ENCODE data around the gene ARHGAP26.

Gene ARHGAP26

DNA sequence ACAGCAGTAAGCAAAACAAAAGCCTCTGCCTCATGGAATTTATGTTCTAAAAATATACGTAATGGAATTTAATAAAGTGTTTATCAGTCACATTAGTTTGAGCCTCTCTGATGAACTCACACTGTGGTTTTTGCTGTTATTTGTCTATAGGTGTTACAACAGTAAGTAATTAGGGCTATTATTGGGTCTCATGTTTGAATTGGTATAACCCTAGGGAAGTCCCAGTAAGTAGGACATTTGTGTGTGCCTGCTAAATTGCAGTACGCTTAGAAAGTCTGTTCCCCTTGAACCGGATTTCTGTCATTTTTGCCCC, 435.7 kb downstream of the ARHGAP26 start:
- peaks cover 41% of the 10 kb centered on the region for H3K4me1 ChIP-seq (ENCODE audit: control insufficient read depth, insufficient read depth, low read length, unreplicated experiment)
- H3K4me3 ChIP-seq (ENCODE audit: low read depth, low read length), result no peak overlapping the region
- H3K79me2 ChIP-seq (ENCODE audit: control insufficient read depth, insufficient read depth, low read length, unreplicated experiment), result no peaks in the 10 kb centered on the region

DNA sequence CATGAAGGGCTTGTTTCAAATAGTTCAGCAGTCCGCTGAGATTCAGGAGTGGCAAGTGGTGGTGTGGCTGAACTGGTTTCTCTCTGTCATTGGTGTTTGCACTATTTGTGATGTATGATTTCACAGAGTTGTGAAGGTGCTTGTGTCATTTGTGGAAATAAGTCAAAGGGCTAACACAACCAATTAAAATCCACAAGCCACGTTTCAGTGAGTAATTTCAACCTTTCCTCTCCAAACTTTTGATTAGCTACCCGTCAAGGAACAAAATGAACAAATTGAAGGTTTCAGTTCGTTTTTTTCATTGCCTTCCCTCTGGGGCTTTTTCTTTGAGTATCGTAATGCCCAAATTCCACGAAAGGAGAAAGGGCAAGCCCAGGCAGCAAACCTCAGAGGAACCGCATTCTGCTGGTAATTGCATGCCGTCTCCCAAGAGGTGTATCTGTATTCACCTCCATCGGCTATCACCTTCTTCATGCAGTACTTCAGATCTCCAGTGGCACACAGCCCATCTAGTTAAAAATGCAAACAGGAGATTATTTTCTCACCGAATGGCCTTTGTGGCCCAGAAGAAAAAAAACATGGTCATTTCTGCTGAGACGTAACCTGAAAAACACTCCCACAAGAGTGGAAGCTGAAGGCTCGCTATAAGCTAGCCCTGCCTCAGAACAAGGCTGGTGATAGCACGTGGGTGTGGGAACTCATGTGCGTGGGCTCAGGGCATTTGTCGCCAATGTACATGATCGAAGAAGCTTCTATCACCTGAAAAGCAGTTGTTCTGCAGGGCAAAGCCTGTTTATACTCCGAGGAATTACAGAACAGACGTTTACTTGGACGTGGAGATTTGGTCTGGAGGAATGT, 436.2 kb downstream of the ARHGAP26 start:
- no peak overlapping the region for H2AFZ ChIP-seq (ENCODE audit: low read length, unreplicated experiment)
- no peaks in the 10 kb centered on the region for H3K27me3 ChIP-seq (ENCODE audit: insufficient read depth, low read length)
- H3K4me1 ChIP-seq (ENCODE audit: control insufficient read depth, insufficient read depth, low read length, unreplicated experiment), result peaks cover 36% of the 10 kb centered on the region
- no peak overlapping the region for H3K4me3 ChIP-seq (ENCODE audit: low read depth, low read length)
- H3K79me2 ChIP-seq (ENCODE audit: control insufficient read depth, insufficient read depth, low read length, unreplicated experiment), result no peaks in the 10 kb centered on the region
- H3K36me3 ChIP-seq (ENCODE audit: insufficient read depth, low read length), result no peaks in the 10 kb centered on the region
- peak overlapping the region; percentile 82; the same call in 1 of the 2 replicates for H3K27ac ChIP-seq (ENCODE audit: low read depth, low read length)

More for the DNA sequence above, 435.7 kb downstream of the ARHGAP26 start:
- Histone ChIP-seq H3K27ac (ENCODE audit: low read depth, low read length) (peak overlapping the region; percentile 82), H3K36me3 (ENCODE audit: insufficient read depth, low read length) (no peaks in the 10 kb centered on the region), H2AFZ (ENCODE audit: low read length, unreplicated experiment) (peak overlapping the region; percentile 26), H3K27me3 (ENCODE audit: insufficient read depth, low read length) (no peaks in the 10 kb centered on the region)

DNA sequence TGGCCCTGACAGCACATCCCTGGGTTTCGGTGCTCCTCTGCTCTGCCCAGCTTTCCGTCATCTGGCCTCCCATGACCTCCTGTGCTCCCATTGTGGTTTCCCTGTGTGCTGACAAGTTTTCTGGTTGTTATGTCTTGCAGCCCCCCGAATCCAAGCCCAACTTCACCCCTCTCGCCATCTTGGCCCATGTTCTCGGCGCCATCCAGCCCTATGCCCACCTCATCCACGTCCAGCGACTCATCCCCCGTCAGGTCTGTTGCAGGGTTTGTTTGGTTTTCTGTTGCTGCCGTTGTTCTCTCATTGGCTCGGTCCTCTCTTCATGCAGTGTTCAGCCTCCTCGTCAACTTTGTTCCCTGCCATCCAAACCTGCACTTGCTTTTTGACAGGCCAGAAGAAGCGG, 436.9 kb downstream of the ARHGAP26 start:
- no peak overlapping the region for H3K27ac ChIP-seq (ENCODE audit: low read depth, low read length)
- H3K4me1 ChIP-seq (ENCODE audit: control insufficient read depth, insufficient read depth, low read length, unreplicated experiment), result peaks cover 34% of the 10 kb centered on the region
- no peak overlapping the region for H3K4me3 ChIP-seq (ENCODE audit: low read depth, low read length)
- H3K27me3 ChIP-seq (ENCODE audit: insufficient read depth, low read length), result no peaks in the 10 kb centered on the region
- no peak overlapping the region for H2AFZ ChIP-seq (ENCODE audit: low read length, unreplicated experiment)
- H3K36me3 ChIP-seq (ENCODE audit: insufficient read depth, low read length), result no peaks in the 10 kb centered on the region
- no peaks in the 10 kb centered on the region for H3K79me2 ChIP-seq (ENCODE audit: control insufficient read depth, insufficient read depth, low read length, unreplicated experiment)

DNA sequence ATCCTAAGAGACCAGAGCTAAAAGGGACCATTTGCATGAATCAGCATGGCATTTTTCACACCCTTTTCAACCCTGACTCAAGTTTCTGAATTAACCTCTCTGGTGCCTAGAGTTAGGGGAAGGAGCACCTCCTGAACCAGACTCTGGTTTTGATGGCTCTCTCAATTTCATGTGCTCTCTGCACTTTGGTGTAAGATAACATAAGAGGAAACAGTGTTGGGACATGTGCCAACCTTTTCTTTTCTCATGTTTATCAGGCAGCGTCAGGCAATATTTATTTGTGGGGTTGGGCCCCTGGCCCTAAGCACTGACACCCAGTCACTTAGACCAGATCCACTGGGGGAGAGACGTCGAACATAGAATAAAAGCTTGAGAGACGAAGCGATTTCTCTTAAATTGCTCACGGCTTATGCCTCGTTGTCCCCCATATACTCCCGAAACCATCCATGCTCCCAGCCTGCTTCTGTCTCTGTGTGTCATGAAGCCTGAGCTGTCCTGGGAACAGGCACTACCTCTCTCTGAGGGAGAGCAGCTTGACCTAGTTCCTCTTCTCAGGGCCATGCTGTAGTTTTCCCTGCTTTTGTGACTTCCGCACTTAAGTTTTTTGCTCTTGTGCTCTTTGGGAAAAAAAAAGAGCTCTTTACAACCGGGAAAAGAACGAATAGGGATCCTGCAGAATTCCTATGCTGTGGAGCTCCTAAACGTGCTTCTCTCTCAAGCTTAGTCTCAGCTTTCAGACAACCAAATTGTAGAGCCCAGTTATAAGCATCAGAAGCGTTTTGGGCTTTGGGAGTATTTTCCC, 437.6 kb downstream of the ARHGAP26 start:
- Histone ChIP-seq H3K27ac (ENCODE audit: low read depth, low read length) (no peak overlapping the region), H2AFZ (ENCODE audit: low read length, unreplicated experiment) (peak overlapping the region; percentile 46), H3K36me3 (ENCODE audit: insufficient read depth, low read length) (no peaks in the 10 kb centered on the region), H3K4me3 (ENCODE audit: low read depth, low read length) (peak overlapping the region; percentile 41), H3K4me1 (ENCODE audit: control insufficient read depth, insufficient read depth, low read length, unreplicated experiment) (peaks cover 34% of the 10 kb centered on the region), H3K27me3 (ENCODE audit: insufficient read depth, low read length) (no peaks in the 10 kb centered on the region), H3K79me2 (ENCODE audit: control insufficient read depth, insufficient read depth, low read length, unreplicated experiment) (no peaks in the 10 kb centered on the region)

DNA sequence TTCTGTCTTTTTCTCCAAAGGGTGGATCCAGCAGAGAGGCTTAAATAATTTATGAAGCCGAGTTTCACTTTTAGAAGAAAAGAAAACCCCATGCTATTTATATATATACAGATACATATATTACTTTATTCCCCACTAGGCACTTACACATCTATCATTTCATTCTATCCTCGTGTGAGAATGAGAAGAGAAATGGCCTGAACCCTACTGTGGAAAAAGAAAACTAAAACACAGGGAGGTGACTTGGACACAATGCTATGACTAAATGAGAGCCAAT, 438.1 kb downstream of the ARHGAP26 start:
- no peaks in the 10 kb centered on the region for H3K79me2 ChIP-seq (ENCODE audit: control insufficient read depth, insufficient read depth, low read length, unreplicated experiment)
- no peak overlapping the region for H3K27ac ChIP-seq (ENCODE audit: low read depth, low read length)
- peak overlapping the region; percentile 41 for H3K4me3 ChIP-seq (ENCODE audit: low read depth, low read length)
- peaks cover 34% of the 10 kb centered on the region for H3K4me1 ChIP-seq (ENCODE audit: control insufficient read depth, insufficient read depth, low read length, unreplicated experiment)
- H2AFZ ChIP-seq (ENCODE audit: low read length, unreplicated experiment), result peak overlapping the region; percentile 62
- no peaks in the 10 kb centered on the region for H3K27me3 ChIP-seq (ENCODE audit: insufficient read depth, low read length)
- no peaks in the 10 kb centered on the region for H3K36me3 ChIP-seq (ENCODE audit: insufficient read depth, low read length)

DNA sequence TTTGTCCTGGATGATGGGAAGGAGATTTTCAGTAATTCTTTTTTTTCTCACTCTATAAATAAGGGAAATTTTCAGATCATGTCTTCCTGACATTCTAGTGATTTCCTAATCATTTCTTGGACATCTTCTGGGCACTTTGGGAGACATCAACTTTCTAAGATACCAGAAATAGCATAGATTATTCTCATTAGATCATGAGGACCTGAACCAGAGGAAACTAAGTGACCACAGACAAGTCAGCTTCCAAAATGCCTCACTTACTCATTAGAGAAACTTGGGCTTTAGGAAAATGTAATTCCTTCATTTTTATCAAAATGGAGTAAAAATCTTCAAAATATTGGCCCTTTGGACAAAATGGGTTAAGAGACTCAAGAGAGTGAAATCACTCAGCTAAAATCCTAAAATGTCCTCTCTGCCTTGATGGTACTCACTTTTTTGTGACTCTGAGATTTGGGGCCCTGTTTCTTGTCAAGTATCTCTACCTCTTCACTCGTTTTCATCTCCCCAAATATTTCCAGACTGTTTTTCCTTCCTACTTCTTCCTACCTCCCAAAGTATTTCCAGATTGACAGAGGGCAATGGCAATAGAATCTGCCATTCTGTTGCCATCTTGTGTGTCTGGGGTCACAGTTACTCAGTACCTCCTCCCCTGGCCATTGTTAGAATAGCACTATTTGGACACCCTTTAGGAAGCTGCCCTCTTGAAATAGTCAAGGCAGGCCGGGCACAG, 438.8 kb downstream of the ARHGAP26 start:
- Histone ChIP-seq H3K4me1 (ENCODE audit: control insufficient read depth, insufficient read depth, low read length, unreplicated experiment) (peaks cover 34% of the 10 kb centered on the region), H3K79me2 (ENCODE audit: control insufficient read depth, insufficient read depth, low read length, unreplicated experiment) (no peaks in the 10 kb centered on the region)

DNA sequence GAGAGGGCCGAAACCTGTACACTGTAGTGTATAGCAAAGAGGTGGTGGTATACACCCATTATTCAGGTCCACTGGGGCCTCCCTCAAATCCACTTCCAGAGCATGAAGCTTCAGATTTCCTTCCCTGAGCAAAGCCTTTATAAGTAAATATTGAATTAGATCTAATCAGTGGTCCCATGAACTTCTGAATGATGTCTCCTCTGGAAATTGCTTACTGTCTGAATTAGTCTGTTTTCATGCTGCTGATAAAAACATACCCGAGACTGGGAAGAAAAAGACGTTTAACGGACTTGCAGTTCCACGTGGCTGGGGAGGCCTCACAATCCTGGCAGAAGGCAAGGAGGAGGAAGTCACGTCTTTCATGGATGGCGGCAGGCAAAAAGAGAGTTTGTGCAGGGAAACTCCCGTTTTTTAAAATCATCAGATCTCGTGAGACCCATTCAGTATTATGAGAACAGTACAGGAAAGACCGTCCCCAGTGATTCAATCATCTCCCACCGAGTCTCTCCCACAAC, 439.8 kb downstream of the ARHGAP26 start:
- no peaks in the 10 kb centered on the region for H3K27me3 ChIP-seq (ENCODE audit: insufficient read depth, low read length)
- H3K4me3 ChIP-seq (ENCODE audit: low read depth, low read length), result no peak overlapping the region
- peaks cover 29% of the 10 kb centered on the region for H3K4me1 ChIP-seq (ENCODE audit: control insufficient read depth, insufficient read depth, low read length, unreplicated experiment)
- no peak overlapping the region for H3K27ac ChIP-seq (ENCODE audit: low read depth, low read length)
- H2AFZ ChIP-seq (ENCODE audit: low read length, unreplicated experiment), result no peak overlapping the region
- no peaks in the 10 kb centered on the region for H3K79me2 ChIP-seq (ENCODE audit: control insufficient read depth, insufficient read depth, low read length, unreplicated experiment)
- H3K36me3 ChIP-seq (ENCODE audit: insufficient read depth, low read length), result no peaks in the 10 kb centered on the region

More for the DNA sequence above, 438.8 kb downstream of the ARHGAP26 start:
- Histone ChIP-seq H3K4me3 (ENCODE audit: low read depth, low read length) (no peak overlapping the region), H3K36me3 (ENCODE audit: insufficient read depth, low read length) (no peaks in the 10 kb centered on the region), H2AFZ (ENCODE audit: low read length, unreplicated experiment) (peak overlapping the region; percentile 62), H3K27ac (ENCODE audit: low read depth, low read length) (no peak overlapping the region), H3K27me3 (ENCODE audit: insufficient read depth, low read length) (no peaks in the 10 kb centered on the region)

DNA sequence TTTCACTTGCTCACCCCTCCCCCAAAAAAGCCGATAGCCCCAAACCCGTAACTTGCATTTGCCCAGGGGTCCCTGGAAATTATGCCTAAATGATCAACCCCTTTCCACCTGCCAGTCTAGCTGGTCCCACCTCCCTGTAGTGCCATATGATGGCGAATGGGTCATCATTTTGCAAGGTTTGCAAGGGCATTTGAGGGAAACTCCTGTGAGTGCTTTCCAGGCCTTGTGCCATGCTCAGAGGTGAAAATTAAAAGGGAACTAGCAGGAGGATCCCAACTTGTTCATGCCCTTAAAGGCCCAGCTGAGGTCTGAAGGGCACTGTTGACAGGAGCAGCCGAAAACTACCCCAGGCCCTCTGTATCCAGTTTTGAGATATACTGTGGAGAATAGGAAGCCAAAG, 440.4 kb downstream of the ARHGAP26 start:
- H3K36me3 ChIP-seq (ENCODE audit: insufficient read depth, low read length), result no peaks in the 10 kb centered on the region
- peaks cover 22% of the 10 kb centered on the region for H3K4me1 ChIP-seq (ENCODE audit: control insufficient read depth, insufficient read depth, low read length, unreplicated experiment)
- no peak overlapping the region for H3K4me3 ChIP-seq (ENCODE audit: low read depth, low read length)
- no peaks in the 10 kb centered on the region for H3K27me3 ChIP-seq (ENCODE audit: insufficient read depth, low read length)
- no peaks in the 10 kb centered on the region for H3K79me2 ChIP-seq (ENCODE audit: control insufficient read depth, insufficient read depth, low read length, unreplicated experiment)
- no peak overlapping the region for H2AFZ ChIP-seq (ENCODE audit: low read length, unreplicated experiment)
- no peak overlapping the region for H3K27ac ChIP-seq (ENCODE audit: low read depth, low read length)

DNA sequence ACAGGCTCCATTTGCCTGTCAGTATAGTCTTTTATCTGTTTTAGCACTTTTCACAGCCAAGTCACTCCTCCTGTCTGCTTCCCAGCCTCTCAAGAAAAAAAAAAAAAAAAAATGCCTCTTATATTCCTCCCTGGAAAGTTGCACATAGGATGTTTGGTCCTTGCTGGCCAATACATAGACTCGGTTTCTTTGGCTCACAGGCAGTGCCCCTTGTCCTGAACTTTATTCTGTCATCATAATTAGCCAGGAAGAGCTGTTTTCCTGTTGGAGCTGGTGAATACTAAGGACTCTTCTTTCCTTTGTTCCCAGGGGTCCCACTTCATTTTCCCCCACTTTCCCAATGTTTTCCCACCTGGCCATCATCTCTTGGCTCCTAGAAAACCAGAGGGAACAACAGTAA, 442.1 kb downstream of the ARHGAP26 start:
- no peak overlapping the region for H3K27ac ChIP-seq (ENCODE audit: low read depth, low read length)
- H2AFZ ChIP-seq (ENCODE audit: low read length, unreplicated experiment), result no peak overlapping the region
- no peaks in the 10 kb centered on the region for H3K36me3 ChIP-seq (ENCODE audit: insufficient read depth, low read length)
- H3K4me3 ChIP-seq (ENCODE audit: low read depth, low read length), result no peak overlapping the region
- H3K4me1 ChIP-seq (ENCODE audit: control insufficient read depth, insufficient read depth, low read length, unreplicated experiment), result peaks cover 23% of the 10 kb centered on the region
- H3K79me2 ChIP-seq (ENCODE audit: control insufficient read depth, insufficient read depth, low read length, unreplicated experiment), result no peaks in the 10 kb centered on the region
- H3K27me3 ChIP-seq (ENCODE audit: insufficient read depth, low read length), result no peaks in the 10 kb centered on the region

DNA sequence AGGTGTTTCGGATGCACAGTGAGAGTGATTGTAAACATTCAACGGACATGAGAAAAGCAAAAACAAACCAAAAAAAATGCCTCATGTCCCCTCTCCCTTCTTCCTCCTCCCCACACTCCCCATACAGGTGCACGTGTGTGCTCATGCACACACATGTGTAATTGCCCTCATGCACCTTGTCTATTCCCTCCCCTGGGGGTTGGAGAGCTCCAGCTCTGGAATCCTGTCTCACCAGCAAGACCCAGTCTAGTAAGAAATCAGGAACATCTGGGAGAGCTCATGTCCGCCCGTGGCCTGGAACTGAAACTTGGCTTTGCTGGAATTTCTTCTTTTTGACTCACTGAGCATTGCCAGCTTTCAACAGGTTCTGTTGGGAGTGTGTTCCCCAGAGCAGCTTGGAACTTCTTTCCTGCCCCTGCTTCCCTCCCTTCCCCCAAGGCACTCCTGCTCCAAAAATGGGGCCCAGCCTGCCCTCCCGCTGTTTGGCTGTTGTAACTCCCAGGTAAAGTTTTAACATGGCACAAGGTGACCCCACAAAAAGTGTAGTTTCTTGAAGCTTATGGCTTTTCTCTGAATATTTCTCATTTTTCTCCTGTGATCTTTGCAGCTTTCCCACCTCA, 443.2 kb downstream of the ARHGAP26 start:
- Histone ChIP-seq H3K36me3 (ENCODE audit: insufficient read depth, low read length) (no peaks in the 10 kb centered on the region), H2AFZ (ENCODE audit: low read length, unreplicated experiment) (no peak overlapping the region)

More for the DNA sequence above, 443.2 kb downstream of the ARHGAP26 start:
- H3K27ac ChIP-seq (ENCODE audit: low read depth, low read length), result no peak overlapping the region
- no peak overlapping the region for H3K4me3 ChIP-seq (ENCODE audit: low read depth, low read length)
- H3K4me1 ChIP-seq (ENCODE audit: control insufficient read depth, insufficient read depth, low read length, unreplicated experiment), result peaks cover 16% of the 10 kb centered on the region
- no peaks in the 10 kb centered on the region for H3K27me3 ChIP-seq (ENCODE audit: insufficient read depth, low read length)
- H3K79me2 ChIP-seq (ENCODE audit: control insufficient read depth, insufficient read depth, low read length, unreplicated experiment), result no peaks in the 10 kb centered on the region
